HEK293 (cell line): ENCODE data around the gene PLCD1.

Experiments
- ZBTB21 ChIP-seq: fragments of 450-650 bp; formaldehyde crosslinking; IDR thresholded peaks from 2 replicates; pipeline ENCODE4 v1.5.1; 2017; ENCODE audit warnings: missing biosample characterization, missing genetic modification characterization
- ZBTB7A ChIP-seq: fragments of 450-650 bp; formaldehyde crosslinking; IDR thresholded peaks from 2 replicates; pipeline ENCODE4 v1.5.1; 2016; ENCODE audit warnings: low read depth, missing biosample characterization, missing genetic modification characterization
- ZBTB8A ChIP-seq: fragments of 450-650 bp; formaldehyde crosslinking; IDR thresholded peaks from 2 replicates; pipeline ENCODE4 v1.5.1; 2016; ENCODE audit warnings: missing biosample characterization, missing genetic modification characterization
- ZNF114 ChIP-seq: fragments of 450-650 bp; formaldehyde crosslinking; IDR thresholded peaks from 2 replicates; pipeline ENCODE4 v1.5.0; 2017; ENCODE audit warnings: missing biosample characterization, missing genetic modification characterization
- ZNF426 ChIP-seq: fragments of 450-650 bp; formaldehyde crosslinking; IDR thresholded peaks from 2 replicates; pipeline ENCODE4 v1.5.1; 2017; ENCODE audit warnings: missing biosample characterization, missing genetic modification characterization, mild to moderate bottlenecking, inconsistent platforms, moderate library complexity
- ZNF549 ChIP-seq: fragments of 450-650 bp; IDR thresholded peaks from 2 replicates; pipeline ENCODE4 v1.5.1; 2018; ENCODE audit warnings: missing biosample characterization, missing genetic modification characterization, mild to moderate bottlenecking, inconsistent platforms, moderate library complexity
- TF ChIP-seq, protein P1 (sequence below): fragments of 450-650 bp; formaldehyde crosslinking; IDR thresholded peaks from 2 replicates; pipeline ENCODE4 v1.5.1; 2016; ENCODE audit warnings: missing biosample characterization, missing genetic modification characterization
- TF ChIP-seq, protein P2 (sequence below): fragments of 450-650 bp; formaldehyde crosslinking; IDR thresholded peaks from 2 replicates; pipeline ENCODE4 v1.5.1; 2016; ENCODE audit warnings: missing biosample characterization, missing genetic modification characterization

- TF ChIP-seq, protein P1, sequence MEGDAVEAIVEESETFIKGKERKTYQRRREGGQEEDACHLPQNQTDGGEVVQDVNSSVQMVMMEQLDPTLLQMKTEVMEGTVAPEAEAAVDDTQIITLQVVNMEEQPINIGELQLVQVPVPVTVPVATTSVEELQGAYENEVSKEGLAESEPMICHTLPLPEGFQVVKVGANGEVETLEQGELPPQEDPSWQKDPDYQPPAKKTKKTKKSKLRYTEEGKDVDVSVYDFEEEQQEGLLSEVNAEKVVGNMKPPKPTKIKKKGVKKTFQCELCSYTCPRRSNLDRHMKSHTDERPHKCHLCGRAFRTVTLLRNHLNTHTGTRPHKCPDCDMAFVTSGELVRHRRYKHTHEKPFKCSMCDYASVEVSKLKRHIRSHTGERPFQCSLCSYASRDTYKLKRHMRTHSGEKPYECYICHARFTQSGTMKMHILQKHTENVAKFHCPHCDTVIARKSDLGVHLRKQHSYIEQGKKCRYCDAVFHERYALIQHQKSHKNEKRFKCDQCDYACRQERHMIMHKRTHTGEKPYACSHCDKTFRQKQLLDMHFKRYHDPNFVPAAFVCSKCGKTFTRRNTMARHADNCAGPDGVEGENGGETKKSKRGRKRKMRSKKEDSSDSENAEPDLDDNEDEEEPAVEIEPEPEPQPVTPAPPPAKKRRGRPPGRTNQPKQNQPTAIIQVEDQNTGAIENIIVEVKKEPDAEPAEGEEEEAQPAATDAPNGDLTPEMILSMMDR = no peak
- no peak for TF ChIP-seq ZNF426 (tag by site-specific recombination)
- no peak for TF ChIP-seq ZNF549
- no peak for TF ChIP-seq ZBTB8A (tag by site-specific recombination)
- no peak for TF ChIP-seq ZNF114 (tag by site-specific recombination)
- no peak for TF ChIP-seq ZBTB7A (tag by site-specific recombination)
- no peak for TF ChIP-seq ZBTB21 (tag by site-specific recombination)
- TF ChIP-seq, protein P2, sequence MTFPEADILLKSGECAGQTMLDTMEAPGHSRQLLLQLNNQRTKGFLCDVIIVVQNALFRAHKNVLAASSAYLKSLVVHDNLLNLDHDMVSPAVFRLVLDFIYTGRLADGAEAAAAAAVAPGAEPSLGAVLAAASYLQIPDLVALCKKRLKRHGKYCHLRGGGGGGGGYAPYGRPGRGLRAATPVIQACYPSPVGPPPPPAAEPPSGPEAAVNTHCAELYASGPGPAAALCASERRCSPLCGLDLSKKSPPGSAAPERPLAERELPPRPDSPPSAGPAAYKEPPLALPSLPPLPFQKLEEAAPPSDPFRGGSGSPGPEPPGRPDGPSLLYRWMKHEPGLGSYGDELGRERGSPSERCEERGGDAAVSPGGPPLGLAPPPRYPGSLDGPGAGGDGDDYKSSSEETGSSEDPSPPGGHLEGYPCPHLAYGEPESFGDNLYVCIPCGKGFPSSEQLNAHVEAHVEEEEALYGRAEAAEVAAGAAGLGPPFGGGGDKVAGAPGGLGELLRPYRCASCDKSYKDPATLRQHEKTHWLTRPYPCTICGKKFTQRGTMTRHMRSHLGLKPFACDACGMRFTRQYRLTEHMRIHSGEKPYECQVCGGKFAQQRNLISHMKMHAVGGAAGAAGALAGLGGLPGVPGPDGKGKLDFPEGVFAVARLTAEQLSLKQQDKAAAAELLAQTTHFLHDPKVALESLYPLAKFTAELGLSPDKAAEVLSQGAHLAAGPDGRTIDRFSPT (tag by site-specific recombination) = no peak
Observed at GRCh38 chr3:37992271-37993066, 37.0 kb downstream of the PLCD1 start.
